K562 (cell line): ENCODE data around the gene ABHD16B. TPM values are rescaled to one million over a fixed set of nuclear protein-coding genes. Genes with fewer than 3 reads are reported as not detected.

Experiments used
- ATF1 ChIP-seq, 2 experiments: fragments of 450-650 bp in 1 of 2; IDR thresholded peaks; 2 replicates each; pipeline ENCODE4 v1.6.1; 2016; ENCODE audit warnings: missing compliant biosample characterization in 1 of 2, missing genetic modification characterization in 1 of 2
- BMI1 ChIP-seq: fragments of 150-350 bp; IDR thresholded peaks from 2 replicates; pipeline ENCODE4 v1.6.1; 2014; ENCODE audit warnings: low read length
- CBFB ChIP-seq: sonication (generic); formaldehyde crosslinking; IDR thresholded peaks from 2 replicates; pipeline ENCODE4 v1.4.0; 2020; ENCODE audit warnings: mild to moderate bottlenecking, missing genetic modification reagents
- CHD1 ChIP-seq: fragments of 200-600 bp; sonication (generic); IDR thresholded peaks from one replicate; pipeline ENCODE4 v1.6.1; 2012; ENCODE audit warnings: mild to moderate bottlenecking, moderate library complexity, low read length, inconsistent platforms
- CTBP1 ChIP-seq: fragments of 450-650 bp; IDR thresholded peaks from 2 replicates; pipeline ENCODE4 v1.6.1; 2016; ENCODE audit warnings: borderline replicate concordance
- EGR1 ChIP-seq: fragments of 450-650 bp; conservative IDR thresholded peaks from 2 replicates; pipeline ENCODE4 v1.6.1; 2017; ENCODE audit warnings: mild to moderate bottlenecking
- FOS ChIP-seq: IDR thresholded peaks from 3 replicates; pipeline ENCODE4 v1.6.1; 2011; ENCODE audit not compliant: insufficient read length; ENCODE audit errors: extremely low read depth
- HDAC3 ChIP-seq: fragments of 450-650 bp; IDR thresholded peaks from 2 replicates; pipeline ENCODE4 v1.6.1; 2018; ENCODE audit warnings: borderline replicate concordance, mild to moderate bottlenecking, moderate library complexity; ENCODE audit not compliant: partially characterized antibody
- MAZ ChIP-seq, 2 experiments: fragments of 450-650 bp in 1 of 2; sonication (generic) in 1 of 2; formaldehyde crosslinking; IDR thresholded peaks in 1 of 2; conservative IDR thresholded peaks in 1 of 2; 2 replicates each; pipeline versions ENCODE4 v1.4.0 to v1.5.0; 2020; ENCODE audit warnings: mild to moderate bottlenecking in 1 of 2, missing genetic modification reagents in 1 of 2
- MBD2 ChIP-seq: sonication (generic); IDR thresholded peaks from 2 replicates; pipeline ENCODE4 v1.6.1; 2016; ENCODE audit warnings: low read depth, borderline replicate concordance
- MTA3 ChIP-seq: fragments of 450-650 bp; formaldehyde crosslinking; IDR thresholded peaks from 2 replicates; pipeline ENCODE4 v1.6.1; 2017; ENCODE audit warnings: mild to moderate bottlenecking, borderline replicate concordance
- NEUROD1 ChIP-seq: fragments of 150-350 bp; IDR thresholded peaks from 2 replicates; pipeline ENCODE4 v1.6.1; 2014; ENCODE audit warnings: borderline replicate concordance, low read length, low read depth; ENCODE audit not compliant: partially characterized antibody
- NFYB ChIP-seq: IDR thresholded peaks from 2 replicates; pipeline ENCODE4 v1.6.1; 2011; ENCODE audit warnings: mild to moderate bottlenecking, moderate library complexity; ENCODE audit not compliant: insufficient read length; ENCODE audit errors: extremely low read depth
- RB1 ChIP-seq: fragments of 450-650 bp; IDR thresholded peaks from 2 replicates; pipeline ENCODE4 v1.6.1; 2017; ENCODE audit warnings: low read depth, mild to moderate bottlenecking
- SMAD3 ChIP-seq: fragments of 450-650 bp; formaldehyde crosslinking; conservative IDR thresholded peaks from 2 replicates; pipeline ENCODE4 v1.4.0; 2020; ENCODE audit warnings: mild to moderate bottlenecking
- SP2 ChIP-seq: IDR thresholded peaks from 2 replicates; pipeline ENCODE4 v1.6.1; 2011; ENCODE audit warnings: mild to moderate bottlenecking, low read depth, low read length, moderate library complexity; ENCODE audit not compliant: poor library complexity, severe bottlenecking; ENCODE audit errors: extremely low read depth
- SPI1 ChIP-seq: IDR thresholded peaks from 2 replicates; pipeline ENCODE4 v1.6.1; 2011; ENCODE audit warnings: low read depth, low read length, control low read depth, borderline replicate concordance
- TFAP4 ChIP-seq: sonication (generic); formaldehyde crosslinking; IDR thresholded peaks from 2 replicates; pipeline ENCODE4 v1.8.0; 2022; ENCODE audit warnings: missing genetic modification reagents, mild to moderate bottlenecking, moderate library complexity, borderline replicate concordance
- ZBTB7A ChIP-seq: IDR thresholded peaks from 2 replicates; pipeline ENCODE4 v1.6.1; 2011; ENCODE audit warnings: low read depth, mild to moderate bottlenecking, low read length, moderate library complexity, borderline replicate concordance; ENCODE audit not compliant: control insufficient read depth
- ZNF57 ChIP-seq: fragments of 450-650 bp; formaldehyde crosslinking; IDR thresholded peaks from 2 replicates; pipeline ENCODE4 v1.4.0; 2020; ENCODE audit warnings: mild to moderate bottlenecking, moderate library complexity
- polyA plus RNA-seq, 8 experiments: library from polyadenylated mRNA; depleted of rRNA in 4 of 8; stranded (reverse) in 5 of 8; unstranded in 3 of 8; fragments of >200 nt; fragmentation: Nextera tagmentation in 2 of 8; fragmentation: Illumina TruSeq in 1 of 8; extraction: Ambion mirVana in 2 of 8; extraction: Trizol in 1 of 8; gene quantifications; 2 replicates each; pipeline versions ENCODE4 v1.2.1 to v1.2.3, GENCODE V29; 2011 to 2014; ENCODE audit warnings: inconsistent platforms in 1 of 8, missing spikeins in 1 of 8
- total RNA-seq, 7 experiments: library from RNA; depleted of rRNA in 6 of 7; stranded (reverse); fragments of >200 nt in 6 of 7; fragmentation: Illumina TruSeq in 2 of 7; extraction: Trizol in 2 of 7; gene quantifications; 2 replicates each; pipeline versions ENCODE4 v1.2.1 to v1.2.3, GENCODE V29; 2011 to 2021; ENCODE audit warnings: low replicate concordance in 1 of 7
- TF ChIP-seq, protein P1 (sequence below): sonication (generic); formaldehyde crosslinking; IDR thresholded peaks from 2 replicates; pipeline ENCODE4 v1.8.0; 2023; ENCODE audit warnings: mild to moderate bottlenecking, missing genetic modification reagents

Gene ABHD16B
- total and polyA plus RNA-seq, 9 of the 15 experiments (the other 6 are each of a cell fraction or from before 2014, with no cell fraction given) = not detected

GRCh38 chr20:63835021-63835858 is 26.1 kb upstream of the ABHD16B start (continued):
- TF ChIP-seq CHD1 = no peak
- TF ChIP-seq NFYB = peak; percentile 62
- peak; percentile 63; the same call in 1 of the 2 replicates for TF ChIP-seq TFAP4
- peak; percentile 86 for TF ChIP-seq EGR1
- peak; percentile 43; the same call in 1 of the 2 replicates for TF ChIP-seq CTBP1
- no peak for TF ChIP-seq SPI1
- peak; percentile 70 for TF ChIP-seq BMI1
- no peak for TF ChIP-seq ATF1 (CRISPR knock-in tag; IDR thresholded peaks at IDR 0.05)
- peak; percentile 27; the same call in 1 of the 2 replicates for TF ChIP-seq ATF1 (tag; IDR thresholded peaks at IDR 0.05)
- peak; percentile 72 for TF ChIP-seq NEUROD1
- TF ChIP-seq MAZ (CRISPR knock-in tag; conservative IDR thresholded peaks at IDR 0.05 in 1 of 2, IDR thresholded peaks at IDR 0.05 in 1 of 2) = peak in 1 of 2 experiments; percentile 22; a peak in 1 of 4 replicates
- 0 out of 2 replicates have a peak, but pooled peaks have one; percentile 37 for TF ChIP-seq RB1
- TF ChIP-seq ZBTB7A = peak; percentile 47; the same call in 1 of the 2 replicates
- no peak for TF ChIP-seq SMAD3 (CRISPR knock-in tag)
- no peak for TF ChIP-seq ZNF57
- TF ChIP-seq MBD2 = peak; percentile 84
- peak; percentile 16; the same call in 1 of the 2 replicates for TF ChIP-seq MTA3
- TF ChIP-seq CBFB (CRISPR knock-in tag) = no peak
- peak; percentile 65 for TF ChIP-seq SP2
- TF ChIP-seq FOS = peak; percentile 45
- TF ChIP-seq, protein P1, sequence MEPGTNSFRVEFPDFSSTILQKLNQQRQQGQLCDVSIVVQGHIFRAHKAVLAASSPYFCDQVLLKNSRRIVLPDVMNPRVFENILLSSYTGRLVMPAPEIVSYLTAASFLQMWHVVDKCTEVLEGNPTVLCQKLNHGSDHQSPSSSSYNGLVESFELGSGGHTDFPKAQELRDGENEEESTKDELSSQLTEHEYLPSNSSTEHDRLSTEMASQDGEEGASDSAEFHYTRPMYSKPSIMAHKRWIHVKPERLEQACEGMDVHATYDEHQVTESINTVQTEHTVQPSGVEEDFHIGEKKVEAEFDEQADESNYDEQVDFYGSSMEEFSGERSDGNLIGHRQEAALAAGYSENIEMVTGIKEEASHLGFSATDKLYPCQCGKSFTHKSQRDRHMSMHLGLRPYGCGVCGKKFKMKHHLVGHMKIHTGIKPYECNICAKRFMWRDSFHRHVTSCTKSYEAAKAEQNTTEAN (CRISPR knock-in tag) = no peak
- no peak for TF ChIP-seq HDAC3
